Measurements from ENCODE around the gene MNT. TPM values are rescaled to one million over a fixed set of nuclear protein-coding genes. Genes with fewer than 3 reads are reported as not detected.

The MNT gene
- total and polyA plus RNA-seq, 2 experiments from 2014 or later = 5.7 to 6.4 TPM

- TF ChIP-seq, protein P1, sequence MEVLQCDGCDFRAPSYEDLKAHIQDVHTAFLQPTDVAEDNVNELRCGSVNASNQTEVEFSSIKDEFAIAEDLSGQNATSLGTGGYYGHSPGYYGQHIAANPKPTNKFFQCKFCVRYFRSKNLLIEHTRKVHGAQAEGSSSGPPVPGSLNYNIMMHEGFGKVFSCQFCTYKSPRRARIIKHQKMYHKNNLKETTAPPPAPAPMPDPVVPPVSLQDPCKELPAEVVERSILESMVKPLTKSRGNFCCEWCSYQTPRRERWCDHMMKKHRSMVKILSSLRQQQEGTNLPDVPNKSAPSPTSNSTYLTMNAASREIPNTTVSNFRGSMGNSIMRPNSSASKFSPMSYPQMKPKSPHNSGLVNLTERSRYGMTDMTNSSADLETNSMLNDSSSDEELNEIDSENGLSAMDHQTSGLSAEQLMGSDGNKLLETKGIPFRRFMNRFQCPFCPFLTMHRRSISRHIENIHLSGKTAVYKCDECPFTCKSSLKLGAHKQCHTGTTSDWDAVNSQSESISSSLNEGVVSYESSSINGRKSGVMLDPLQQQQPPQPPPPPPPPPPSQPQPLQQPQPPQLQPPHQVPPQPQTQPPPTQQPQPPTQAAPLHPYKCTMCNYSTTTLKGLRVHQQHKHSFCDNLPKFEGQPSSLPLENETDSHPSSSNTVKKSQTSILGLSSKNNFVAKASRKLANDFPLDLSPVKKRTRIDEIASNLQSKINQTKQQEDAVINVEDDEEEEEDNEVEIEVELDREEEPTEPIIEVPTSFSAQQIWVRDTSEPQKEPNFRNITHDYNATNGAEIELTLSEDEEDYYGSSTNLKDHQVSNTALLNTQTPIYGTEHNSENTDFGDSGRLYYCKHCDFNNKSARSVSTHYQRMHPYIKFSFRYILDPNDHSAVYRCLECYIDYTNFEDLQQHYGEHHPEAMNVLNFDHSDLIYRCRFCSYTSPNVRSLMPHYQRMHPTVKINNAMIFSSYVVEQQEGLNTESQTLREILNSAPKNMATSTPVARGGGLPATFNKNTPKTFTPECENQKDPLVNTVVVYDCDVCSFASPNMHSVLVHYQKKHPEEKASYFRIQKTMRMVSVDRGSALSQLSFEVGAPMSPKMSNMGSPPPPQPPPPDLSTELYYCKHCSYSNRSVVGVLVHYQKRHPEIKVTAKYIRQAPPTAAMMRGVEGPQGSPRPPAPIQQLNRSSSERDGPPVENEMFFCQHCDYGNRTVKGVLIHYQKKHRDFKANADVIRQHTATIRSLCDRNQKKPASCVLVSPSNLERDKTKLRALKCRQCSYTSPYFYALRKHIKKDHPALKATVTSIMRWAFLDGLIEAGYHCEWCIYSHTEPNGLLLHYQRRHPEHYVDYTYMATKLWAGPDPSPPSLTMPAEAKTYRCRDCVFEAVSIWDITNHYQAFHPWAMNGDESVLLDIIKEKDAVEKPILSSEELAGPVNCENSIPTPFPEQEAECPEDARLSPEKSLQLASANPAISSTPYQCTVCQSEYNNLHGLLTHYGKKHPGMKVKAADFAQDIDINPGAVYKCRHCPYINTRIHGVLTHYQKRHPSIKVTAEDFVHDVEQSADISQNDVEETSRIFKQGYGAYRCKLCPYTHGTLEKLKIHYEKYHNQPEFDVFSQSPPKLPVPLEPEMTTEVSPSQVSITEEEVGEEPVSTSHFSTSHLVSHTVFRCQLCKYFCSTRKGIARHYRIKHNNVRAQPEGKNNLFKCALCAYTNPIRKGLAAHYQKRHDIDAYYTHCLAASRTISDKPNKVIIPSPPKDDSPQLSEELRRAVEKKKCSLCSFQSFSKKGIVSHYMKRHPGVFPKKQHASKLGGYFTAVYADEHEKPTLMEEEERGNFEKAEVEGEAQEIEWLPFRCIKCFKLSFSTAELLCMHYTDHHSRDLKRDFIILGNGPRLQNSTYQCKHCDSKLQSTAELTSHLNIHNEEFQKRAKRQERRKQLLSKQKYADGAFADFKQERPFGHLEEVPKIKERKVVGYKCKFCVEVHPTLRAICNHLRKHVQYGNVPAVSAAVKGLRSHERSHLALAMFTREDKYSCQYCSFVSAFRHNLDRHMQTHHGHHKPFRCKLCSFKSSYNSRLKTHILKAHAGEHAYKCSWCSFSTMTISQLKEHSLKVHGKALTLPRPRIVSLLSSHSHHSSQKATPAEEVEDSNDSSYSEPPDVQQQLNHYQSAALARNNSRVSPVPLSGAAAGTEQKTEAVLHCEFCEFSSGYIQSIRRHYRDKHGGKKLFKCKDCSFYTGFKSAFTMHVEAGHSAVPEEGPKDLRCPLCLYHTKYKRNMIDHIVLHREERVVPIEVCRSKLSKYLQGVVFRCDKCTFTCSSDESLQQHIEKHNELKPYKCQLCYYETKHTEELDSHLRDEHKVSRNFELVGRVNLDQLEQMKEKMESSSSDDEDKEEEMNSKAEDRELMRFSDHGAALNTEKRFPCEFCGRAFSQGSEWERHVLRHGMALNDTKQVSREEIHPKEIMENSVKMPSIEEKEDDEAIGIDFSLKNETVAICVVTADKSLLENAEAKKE (CRISPR knock-in tag; IDR thresholded peaks at IDR 0.05) = no peak
- TF ChIP-seq JUNB (IDR thresholded peaks at IDR 0.05; ENCODE audit: unreplicated experiment) (no peak), POLR2AphosphoS5 (IDR thresholded peaks at IDR 0.05; ENCODE audit: low read depth) (no peak), NANOG (IDR thresholded peaks at IDR 0.05; ENCODE audit: borderline replicate concordance) (no peak), EZH2phosphoT487 (IDR thresholded peaks at IDR 0.05; ENCODE audit: unreplicated experiment) (no peak), CTCF (conservative IDR thresholded peaks at IDR 0.05; ENCODE audit: low read depth in 2 of 2) (no peak), ZNF331 (CRISPR knock-in tag; IDR thresholded peaks at IDR 0.05; ENCODE audit: low read depth) (no peak), CREB1 (CRISPR knock-in tag; IDR thresholded peaks at IDR 0.05; ENCODE audit: low read depth) (no peak), EZH2 (IDR thresholded peaks at IDR 0.05; ENCODE audit: low read depth, unreplicated experiment) (no peak), ZNF114 (CRISPR knock-in tag; IDR thresholded peaks at IDR 0.05) (no peak), STAT1 (IDR thresholded peaks at IDR 0.05; ENCODE audit: unreplicated experiment) (no peak)
- TF ChIP-seq, protein P2, sequence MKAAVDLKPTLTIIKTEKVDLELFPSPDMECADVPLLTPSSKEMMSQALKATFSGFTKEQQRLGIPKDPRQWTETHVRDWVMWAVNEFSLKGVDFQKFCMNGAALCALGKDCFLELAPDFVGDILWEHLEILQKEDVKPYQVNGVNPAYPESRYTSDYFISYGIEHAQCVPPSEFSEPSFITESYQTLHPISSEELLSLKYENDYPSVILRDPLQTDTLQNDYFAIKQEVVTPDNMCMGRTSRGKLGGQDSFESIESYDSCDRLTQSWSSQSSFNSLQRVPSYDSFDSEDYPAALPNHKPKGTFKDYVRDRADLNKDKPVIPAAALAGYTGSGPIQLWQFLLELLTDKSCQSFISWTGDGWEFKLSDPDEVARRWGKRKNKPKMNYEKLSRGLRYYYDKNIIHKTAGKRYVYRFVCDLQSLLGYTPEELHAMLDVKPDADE (IDR thresholded peaks at IDR 0.05) = no peak
Measured at GRCh38 chr17:2415081-2415480, 14.2 kb upstream of the MNT start (continued).
